K562 (cell line): ENCODE measurements around the gene F13A1. TPM values are rescaled to one million over a fixed set of nuclear protein-coding genes. Genes with fewer than 3 reads are reported as not detected.

Experiments used
- ATAC-seq: fragments of 200-7000 bp; cut with Tn5 transposase; 3 replicates; pipeline ENCODE4 v1.9.1; 2020; ENCODE audit warnings: moderate library complexity
- BruUV-seq: library from RNA; stranded (reverse); fragments of 400-500 nt; replicated peaks from 2 replicates; lab custom pipeline; 2021; lab: Mats Ljungman, UMichigan
- CTCF ChIA-PET: fragments of 300-600 bp; formaldehyde crosslinking; extraction: SDS; loops from one replicate; lab custom pipeline; 2021; ENCODE audit warnings: low intra/inter-chr PET ratio; lab: Yijun Ruan, JAX
- POLR2A ChIA-PET: fragments of 300-600, 350-650 bp; sonication (Branson Sonifier 250); formaldehyde crosslinking; extraction: SDS; loops from one replicate; lab custom pipeline; 2021; ENCODE audit warnings: antibody characterized with exemption, inconsistent platforms; lab: Yijun Ruan, JAX
- DNase-seq, 4 experiments: peaks; one replicate each; pipeline versions ENCODE4 v3.0.0 to v3.0.0-alpha.2; 2011 to 2018; ENCODE audit warnings: low spot score in 3 of 4, mixed read lengths in 3 of 4; ENCODE audit errors: extremely low read depth in 1 of 4
- FAIRE-seq: peaks from 2 replicates; lab custom pipeline; 2011; peaks lifted over from hg19 to GRCh38; lab: Jason Lieb, UNC
- H2AFZ ChIP-seq: 2 replicates; pipeline ENCODE4 v1.6.0; 2011; ENCODE audit warnings: low read depth, low read length, control low read depth, inconsistent platforms
- H3K27ac ChIP-seq: fragments of 200-600 bp; 3 replicates; pipeline ENCODE4 v1.8.0; 2011; ENCODE audit warnings: low read depth, mild to moderate bottlenecking, control low read depth, inconsistent platforms, low read length, moderate library complexity, mixed read lengths; ENCODE audit errors: extremely low read depth
- H3K27me3 ChIP-seq, 2 experiments: fragments of 300-600 bp in 1 of 2; 2 replicates in 1 of 2; 3 replicates in 1 of 2; pipeline versions ENCODE4 v1.6.0 to v1.8.0; 2011; ENCODE audit warnings: inconsistent platforms in 2 of 2, low read length in 2 of 2, mild to moderate bottlenecking in 1 of 2, mixed read lengths in 1 of 2, moderate library complexity in 1 of 2; ENCODE audit not compliant: control insufficient read depth in 2 of 2, insufficient read depth in 2 of 2
- H3K36me3 ChIP-seq: fragments of 300-600 bp; 3 replicates; pipeline ENCODE4 v1.8.0; 2011; ENCODE audit warnings: mild to moderate bottlenecking, low read length, inconsistent platforms; ENCODE audit not compliant: control insufficient read depth, insufficient read depth
- H3K4me1 ChIP-seq, 2 experiments: fragments of 200-600 bp in 1 of 2; replicated peaks in 1 of 2; 2 replicates in 1 of 2; 3 replicates in 1 of 2; pipeline versions ENCODE4 v1.5.1 to v1.8.0; 2011; ENCODE audit warnings: inconsistent platforms in 2 of 2, low read length in 2 of 2, mild to moderate bottlenecking in 1 of 2, mixed read lengths in 1 of 2, moderate library complexity in 1 of 2; ENCODE audit not compliant: control insufficient read depth in 2 of 2, insufficient read depth in 2 of 2
- H3K4me2 ChIP-seq: 2 replicates; pipeline ENCODE4 v1.6.1; 2011; ENCODE audit warnings: low read length, control low read depth, inconsistent platforms, mixed read lengths; ENCODE audit not compliant: insufficient read depth
- H3K4me3 ChIP-seq: fragments of 200-600 bp; sonication (generic), shearing (Covaris generic); 2 replicates; pipeline ENCODE4 v1.5.1; 2016; ENCODE audit warnings: control low read depth, inconsistent platforms
- H3K79me2 ChIP-seq: fragments of 200-600 bp; 3 replicates; pipeline ENCODE4 v1.8.0; 2011; ENCODE audit warnings: low read length, inconsistent platforms; ENCODE audit not compliant: control insufficient read depth, insufficient read depth
- H3K9ac ChIP-seq, 2 experiments: 2 replicates each; pipeline versions ENCODE4 v1.6.0 to v1.6.1; 2011; ENCODE audit warnings: low read depth in 2 of 2, low read length in 2 of 2, control low read depth in 1 of 2, inconsistent platforms in 1 of 2, mild to moderate bottlenecking in 1 of 2, mixed read lengths in 1 of 2; ENCODE audit not compliant: insufficient read depth in 1 of 2
- H3K9me1 ChIP-seq: one replicate; pipeline ENCODE4 v1.6.0; 2011; ENCODE audit warnings: inconsistent platforms, mild to moderate bottlenecking, low read length, moderate library complexity; ENCODE audit not compliant: control insufficient read depth, insufficient read depth
- H3K9me3 ChIP-seq: replicated peaks from 2 replicates; pipeline ENCODE4 v1.5.1; 2011; ENCODE audit warnings: low read depth, low read length, inconsistent platforms; ENCODE audit not compliant: control insufficient read depth, insufficient read depth
- H4K20me1 ChIP-seq: replicated peaks from 2 replicates; pipeline ENCODE4 v1.6.1; 2011; ENCODE audit warnings: low read length, inconsistent platforms, mixed read lengths; ENCODE audit not compliant: control insufficient read depth, insufficient read depth
- ELF2 ChIP-seq: fragments of 250-450 bp; sonication (Bioruptor Pico); IDR thresholded peaks from 2 replicates; pipeline ENCODE4 v1.5.0; 2021; ENCODE audit warnings: mild to moderate bottlenecking
- GTF2A2 ChIP-seq: IDR thresholded peaks from 2 replicates; pipeline ENCODE4 v1.6.1; 2016; ENCODE audit warnings: mild to moderate bottlenecking, missing genetic modification characterization, missing compliant biosample characterization
- JUND ChIP-seq, 2 experiments: IDR thresholded peaks; 2 replicates in 1 of 2; 3 replicates in 1 of 2; pipeline ENCODE4 v1.6.1; 2011; ENCODE audit warnings: borderline replicate concordance in 2 of 2, low read depth in 2 of 2, low read length in 2 of 2, improper control_type of control experiment in 1 of 2, missing biosample characterization in 1 of 2, missing genetic modification characterization in 1 of 2, missing genetic modification reagents in 1 of 2
- NBN ChIP-seq: fragments of 450-650 bp; IDR thresholded peaks from 2 replicates; pipeline ENCODE4 v1.6.1; 2016; ENCODE audit warnings: low read depth, mild to moderate bottlenecking
- NFE2 ChIP-seq: IDR thresholded peaks from 2 replicates; pipeline ENCODE4 v1.6.1; 2014; ENCODE audit warnings: antibody characterized with exemption, low read depth
- PML ChIP-seq: IDR thresholded peaks from 2 replicates; pipeline ENCODE4 v1.6.1; 2012; ENCODE audit warnings: low read length, inconsistent platforms
- WGBS: fragments of 100-300 bp; shearing (Covaris generic); methylation state at CpG from one replicate; pipeline ENCODE4 v1.1.6; 2016; ENCODE audit warnings: low coverage, mixed read lengths; ENCODE audit not compliant: insufficient coverage; ENCODE audit errors: missing lambda C conversion rate; 5-methylcytosine and 5-hydroxymethylcytosine counted together
- in situ Hi-C: fragments of 300-500 bp; cut with MboI; formaldehyde crosslinking; loops from 4 replicates; pipeline ENCODE4 v1.15.0; 2018; ENCODE audit warnings: inconsistent platforms, mixed read lengths
- intact Hi-C: fragments of 100-400 bp; cut with micrococcal nuclease; formaldehyde crosslinking; loops from 2 replicates; pipeline ENCODE4 v1.14.2; 2022
- polyA plus RNA-seq, 8 experiments: library from polyadenylated mRNA; depleted of rRNA in 4 of 8; stranded (reverse) in 5 of 8; unstranded in 3 of 8; fragments of >200 nt; fragmentation: Nextera tagmentation in 2 of 8; fragmentation: Illumina TruSeq in 1 of 8; extraction: Ambion mirVana in 2 of 8; extraction: Trizol in 1 of 8; gene quantifications; 2 replicates each; pipeline versions ENCODE4 v1.2.1 to v1.2.3, GENCODE V29; 2011 to 2014; ENCODE audit warnings: inconsistent platforms in 1 of 8, missing spikeins in 1 of 8
- total RNA-seq, 7 experiments: library from RNA; depleted of rRNA in 6 of 7; stranded (reverse); fragments of >200 nt in 6 of 7; fragmentation: Illumina TruSeq in 2 of 7; extraction: Trizol in 2 of 7; gene quantifications; 2 replicates each; pipeline versions ENCODE4 v1.2.1 to v1.2.3, GENCODE V29; 2011 to 2021; ENCODE audit warnings: low replicate concordance in 1 of 7
- TF ChIP-seq, protein P1 (sequence below): fragments of 250-450 bp; sonication (Bioruptor Pico); IDR thresholded peaks from 2 replicates; pipeline ENCODE4 v1.5.0; 2021

The F13A1 gene
- total and polyA plus RNA-seq, 9 of the 15 experiments (the other 6 are each of a cell fraction or from before 2014, with no cell fraction given) = 0.33 TPM; not detected in 8

DNA sequence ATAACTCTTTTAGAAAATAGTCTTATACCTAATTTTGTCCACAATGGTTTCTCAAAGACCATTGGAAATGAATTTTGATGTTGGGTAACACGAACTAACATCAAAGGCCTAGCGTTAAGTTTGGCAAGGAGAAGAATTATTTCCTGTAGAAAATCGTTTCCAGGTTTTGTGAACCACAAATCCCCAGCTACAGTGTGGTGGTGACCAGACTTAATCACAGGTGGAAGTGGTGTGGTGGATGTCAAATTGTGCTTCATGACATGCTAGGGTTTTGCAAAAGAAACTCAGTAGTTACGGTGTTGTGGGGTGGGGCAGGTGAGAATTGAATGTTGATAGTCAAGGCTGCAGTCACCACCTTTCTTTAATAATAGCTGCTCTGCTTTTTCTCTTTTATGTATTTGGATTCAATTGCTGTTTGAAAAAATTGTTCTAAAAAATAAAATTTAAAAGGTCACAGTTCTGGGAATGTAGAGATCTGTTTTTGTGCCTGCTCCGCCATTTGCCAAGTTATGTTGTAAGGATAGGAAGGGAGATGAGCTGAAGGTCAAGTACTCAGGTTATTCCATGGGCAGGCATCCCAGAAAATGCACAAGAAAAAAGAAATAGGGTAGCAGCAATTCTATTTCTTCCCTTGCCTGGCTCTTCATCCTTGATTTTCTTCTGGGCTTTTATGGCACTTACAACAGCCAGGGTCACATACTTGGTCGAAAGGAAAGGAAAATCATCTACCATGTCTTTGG, 83.6 kb downstream of the F13A1 start:
- Histone ChIP-seq H3K4me2 (no peak overlapping the region), H3K4me1 (no peaks in the 10 kb centered on the region), H2AFZ (no peak overlapping the region), H3K79me2 (no peaks in the 10 kb centered on the region), H3K36me3 (no peaks in the 10 kb centered on the region), H3K9ac (no peak overlapping the region), H3K27ac (no peak overlapping the region), H3K9me3 (no peaks in the 10 kb centered on the region), H4K20me1 (no peaks in the 10 kb centered on the region), H3K9me1 (no peaks in the 10 kb centered on the region), H3K4me3 (no peak overlapping the region), H3K27me3 (no peaks in the 10 kb centered on the region)
- TF ChIP-seq NFE2 (no peak), ELF2 (no peak), NBN (no peak), JUND (IDR thresholded peaks at IDR 0.05; ENCODE audit: borderline replicate concordance, low read depth, low read length) (no peak), JUND (tag; IDR thresholded peaks at IDR 0.05; ENCODE audit: borderline replicate concordance, low read depth, low read length) (no peak), PML (no peak), GTF2A2 (no peak)
- TF ChIP-seq, protein P1, sequence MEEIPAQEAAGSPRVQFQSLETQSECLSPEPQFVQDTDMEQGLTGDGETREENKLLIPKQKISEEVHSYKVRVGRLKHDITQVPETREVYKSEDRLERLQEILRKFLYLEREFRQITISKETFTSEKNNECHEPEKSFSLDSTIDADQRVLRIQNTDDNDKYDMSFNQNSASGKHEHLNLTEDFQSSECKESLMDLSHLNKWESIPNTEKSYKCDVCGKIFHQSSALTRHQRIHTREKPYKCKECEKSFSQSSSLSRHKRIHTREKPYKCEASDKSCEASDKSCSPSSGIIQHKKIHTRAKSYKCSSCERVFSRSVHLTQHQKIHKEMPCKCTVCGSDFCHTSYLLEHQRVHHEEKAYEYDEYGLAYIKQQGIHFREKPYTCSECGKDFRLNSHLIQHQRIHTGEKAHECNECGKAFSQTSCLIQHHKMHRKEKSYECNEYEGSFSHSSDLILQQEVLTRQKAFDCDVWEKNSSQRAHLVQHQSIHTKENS (CRISPR knock-in tag) = no peak
- ATAC-seq (no peak), DNase-seq (no peak), FAIRE-seq (no peak)
- ChIA-PET POLR2A (no interaction called here), CTCF (no interaction called here)
- no TSS peak for BruUV-seq
- in situ Hi-C loops = no loop called here
- intact Hi-C loops = no loop called here
- WGBS = 0% methylated on average over 6 of the region's 6 CpGs
